Cardiac fibroblast (primary cell): ENCODE results near the gene FAM47E.

ENCODE experiments used
- DNase-seq, 2 donors: peaks; one replicate each; pipeline versions ENCODE4 v3.0.0 to v3.0.0-alpha.2; 2010; ENCODE audit warnings: low read depth in 2 of 2
- H3K4me3 ChIP-seq, 2 donors: replicated peaks in 1 of 2; 1 replicate in 1 of 2; 2 replicates in 1 of 2; pipeline ENCODE4 v1.5.1; 2011; ENCODE audit warnings: low read depth in 2 of 2, low read length in 2 of 2, mild to moderate bottlenecking in 2 of 2, moderate library complexity in 1 of 2
- CTCF ChIP-seq: IDR thresholded peaks from one replicate; pipeline ENCODE4 v1.5.1; 2011; ENCODE audit warnings: low read depth, mild to moderate bottlenecking, low read length, inconsistent platforms

The FAM47E gene

GRCh38 chr4:76305033-76305687 is 53.6 kb downstream of the FAM47E start:
- no peak for DNase-seq
- peak overlapping the region in 1 of 2 donors; percentile 68 for H3K4me3 ChIP-seq
- TF ChIP-seq CTCF: no peak

GRCh38 chr4:76305971-76306881 is 54.7 kb downstream of the FAM47E start, which contains the start of gene STBD1:
TSS of gene STBD1 (plus strand) at chr4:76306733. CDS start at chr4:76306770, 37 bp downstream.
- peak within 1 kb of the TSS; percentile 68 to 86 for H3K4me3 ChIP-seq
- peak; percentile 67 to 71 for DNase-seq
- peak; percentile 2 for TF ChIP-seq CTCF

GRCh38 chr4:76306882-76307659 is 55.5 kb downstream of the FAM47E start:
- H3K4me3 ChIP-seq: peak overlapping the region; percentile 68 to 86
- peak; percentile 55 to 64 for DNase-seq
- TF ChIP-seq CTCF: peak; percentile 56

- peak overlapping the region; percentile 68 to 86 for H3K4me3 ChIP-seq
- DNase-seq: peak; percentile 3 to 8
- no peak for TF ChIP-seq CTCF
Observed at GRCh38 chr4:76307660-76308014, 56.1 kb downstream of the FAM47E start.

- no peak overlapping the region for H3K4me3 ChIP-seq
- DNase-seq: peak; percentile 7 to 33
- TF ChIP-seq CTCF: no peak
Observed at GRCh38 chr4:76308548-76308947, 57.0 kb downstream of the FAM47E start.

GRCh38 chr4:76309939-76310550 is 58.5 kb downstream of the FAM47E start:
- TF ChIP-seq CTCF: no peak
- no peak overlapping the region for H3K4me3 ChIP-seq
- no peak for DNase-seq
